ENCODE data around the gene TCEANC2.
"Not testable (repeated sequence)": the region's sequence is repeated elsewhere in the genome, so short reads cannot be mapped to it uniquely, and the experiment has no call there.

TCEANC2 gene

GRCh38 chr1:54086754-54087153 is 33.3 kb downstream of the TCEANC2 start:
- no peak for DNase-seq (ENCODE audit: low read depth in 2 of 2)

GRCh38 chr1:54088385-54088784 is 35.0 kb downstream of the TCEANC2 start:
- no peak for DNase-seq (ENCODE audit: low read depth in 2 of 2)

GRCh38 chr1:54091666-54092065 is 38.3 kb downstream of the TCEANC2 start:
- DNase-seq (ENCODE audit: low read depth in 2 of 2), result no peak

GRCh38 chr1:54094001-54094729 is 40.8 kb downstream of the TCEANC2 start:
- DNase-seq (ENCODE audit: low read depth in 2 of 2), result no peak

- DNase-seq (ENCODE audit: low read depth in 2 of 2), result not testable (repeated sequence)
Measured at GRCh38 chr1:54094730-54095105, 41.3 kb downstream of the TCEANC2 start.

GRCh38 chr1:54095546-54096226 is 42.3 kb downstream of the TCEANC2 start:
- DNase-seq (ENCODE audit: low read depth in 2 of 2), result no peak

GRCh38 chr1:54096227-54096876 is 42.9 kb downstream of the TCEANC2 start:
- no peak for DNase-seq (ENCODE audit: low read depth in 2 of 2)

- DNase-seq (ENCODE audit: low read depth in 2 of 2), result no peak
Measured at GRCh38 chr1:54096877-54097240, 43.5 kb downstream of the TCEANC2 start.

GRCh38 chr1:54099061-54099610 is 45.7 kb downstream of the TCEANC2 start:
- DNase-seq (ENCODE audit: low read depth in 2 of 2), result no peak

GRCh38 chr1:54100500-54100899 is 47.1 kb downstream of the TCEANC2 start:
- no peak for DNase-seq (ENCODE audit: low read depth in 2 of 2)

GRCh38 chr1:54103414-54103813 is 50.0 kb downstream of the TCEANC2 start:
- no peak for DNase-seq (ENCODE audit: low read depth in 2 of 2)

GRCh38 chr1:54104613-54105012 is 51.2 kb downstream of the TCEANC2 start:
- not testable (repeated sequence) for DNase-seq (ENCODE audit: low read depth in 2 of 2)

GRCh38 chr1:54105080-54105479 is 51.7 kb downstream of the TCEANC2 start:
- no peak for DNase-seq (ENCODE audit: low read depth in 2 of 2)

GRCh38 chr1:54105736-54106269 is 52.4 kb downstream of the TCEANC2 start:
- DNase-seq (ENCODE audit: low read depth in 2 of 2), result no peak

GRCh38 chr1:54107131-54107530 is 53.7 kb downstream of the TCEANC2 start:
- DNase-seq (ENCODE audit: low read depth in 2 of 2), result no peak

- no peak for DNase-seq (ENCODE audit: low read depth in 2 of 2)
Measured at GRCh38 chr1:54108156-54108555, 54.7 kb downstream of the TCEANC2 start.

GRCh38 chr1:54109129-54110090 is 56.0 kb downstream of the TCEANC2 start:
- DNase-seq (ENCODE audit: low read depth in 2 of 2), result no peak

GRCh38 chr1:54110996-54111395 is 57.6 kb downstream of the TCEANC2 start:
- no peak for DNase-seq (ENCODE audit: low read depth in 2 of 2)

GRCh38 chr1:54111624-54112023 is 58.2 kb downstream of the TCEANC2 start:
- no peak for DNase-seq (ENCODE audit: low read depth in 2 of 2)

GRCh38 chr1:54112027-54112426 is 58.6 kb downstream of the TCEANC2 start:
- no peak for DNase-seq (ENCODE audit: low read depth in 2 of 2)

GRCh38 chr1:54112705-54113368 is 59.4 kb downstream of the TCEANC2 start:
- DNase-seq (ENCODE audit: low read depth in 2 of 2), result no peak
